ENCODE measurements around the gene SERP2.

The SERP2 gene

DNA sequence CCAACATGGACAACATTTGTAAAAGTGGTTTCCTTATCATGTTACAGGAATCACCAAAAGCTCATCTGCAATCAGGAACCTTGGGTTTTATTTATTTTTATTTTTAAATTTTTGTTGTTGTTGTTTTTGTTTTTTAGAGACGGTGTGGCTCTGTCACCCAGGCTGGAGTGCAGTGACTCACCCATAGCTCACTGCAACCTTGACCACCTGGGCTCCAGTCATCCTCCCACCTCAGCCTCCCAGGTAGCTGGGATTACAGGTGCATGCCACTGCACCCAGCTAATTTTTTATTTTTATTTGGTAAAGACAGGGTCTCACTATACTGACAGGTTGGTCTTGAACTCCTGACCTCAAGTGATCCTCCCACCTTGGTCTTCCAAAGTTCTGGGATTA is 13.6 kb upstream of the SERP2 start:
- DNase-seq, result no peak

DNA sequence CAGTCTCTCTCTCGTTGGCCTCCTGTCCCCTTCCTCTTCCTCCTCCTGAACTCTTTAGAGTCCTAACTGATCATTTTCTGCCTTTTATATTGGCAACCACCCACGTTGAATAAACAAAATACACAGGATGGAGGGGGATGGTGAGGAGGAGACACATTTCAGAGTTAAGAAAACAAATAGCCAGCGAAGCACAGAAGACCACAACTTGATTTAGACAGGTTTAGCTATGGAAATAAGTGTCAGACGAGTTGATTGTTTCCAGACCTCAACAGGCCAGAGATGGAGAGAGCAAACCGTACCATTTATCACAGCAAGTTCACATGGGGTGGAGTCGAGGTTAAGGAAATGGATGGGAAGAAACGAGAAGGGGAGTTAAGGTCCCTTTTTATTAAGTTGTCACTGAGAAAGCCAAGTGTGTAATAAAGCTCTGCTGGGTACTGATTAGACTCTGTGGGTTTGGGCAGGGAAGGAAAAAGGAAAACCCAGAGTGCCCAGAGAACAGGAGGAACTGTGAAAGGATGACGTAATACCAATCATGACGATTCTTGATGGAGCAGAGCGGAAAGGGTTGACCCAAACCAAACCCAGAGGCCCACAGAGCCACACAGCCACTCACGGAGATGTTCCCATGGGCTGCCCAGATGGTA is 11.1 kb upstream of the SERP2 start:
- no peak for DNase-seq

DNA sequence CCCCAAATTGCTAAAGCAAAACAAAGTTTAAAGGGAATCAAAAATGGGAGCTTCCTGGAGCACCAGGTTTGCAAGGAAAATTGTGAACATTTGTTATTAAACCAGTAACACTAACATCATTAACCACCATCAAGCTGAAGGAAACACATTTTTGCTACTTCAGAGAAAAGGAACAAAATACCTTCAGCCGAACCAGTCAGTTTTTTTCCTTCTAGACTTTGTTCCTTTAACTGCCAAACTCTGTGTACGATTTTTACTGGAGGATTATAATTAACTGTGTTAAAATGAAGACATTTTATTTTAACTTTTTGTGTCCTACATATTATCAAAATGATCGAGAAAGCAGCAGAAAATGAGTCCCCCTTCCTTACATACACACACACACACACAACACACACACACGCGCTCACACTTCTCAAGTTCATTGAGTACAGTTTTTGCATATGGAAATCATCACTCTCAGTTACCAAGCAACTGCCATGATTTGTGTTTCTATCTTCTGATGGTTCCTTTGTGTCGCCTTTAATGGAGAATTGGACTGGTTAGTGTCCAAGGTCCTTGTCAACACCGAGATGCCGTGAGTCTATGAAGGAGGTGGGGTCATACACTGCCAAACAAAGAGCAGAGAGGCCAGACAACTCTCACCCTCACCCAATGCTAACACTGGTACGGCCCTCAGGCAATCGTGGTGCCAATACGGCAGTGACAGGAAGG is 9.8 kb upstream of the SERP2 start:
- no peak for DNase-seq

DNA sequence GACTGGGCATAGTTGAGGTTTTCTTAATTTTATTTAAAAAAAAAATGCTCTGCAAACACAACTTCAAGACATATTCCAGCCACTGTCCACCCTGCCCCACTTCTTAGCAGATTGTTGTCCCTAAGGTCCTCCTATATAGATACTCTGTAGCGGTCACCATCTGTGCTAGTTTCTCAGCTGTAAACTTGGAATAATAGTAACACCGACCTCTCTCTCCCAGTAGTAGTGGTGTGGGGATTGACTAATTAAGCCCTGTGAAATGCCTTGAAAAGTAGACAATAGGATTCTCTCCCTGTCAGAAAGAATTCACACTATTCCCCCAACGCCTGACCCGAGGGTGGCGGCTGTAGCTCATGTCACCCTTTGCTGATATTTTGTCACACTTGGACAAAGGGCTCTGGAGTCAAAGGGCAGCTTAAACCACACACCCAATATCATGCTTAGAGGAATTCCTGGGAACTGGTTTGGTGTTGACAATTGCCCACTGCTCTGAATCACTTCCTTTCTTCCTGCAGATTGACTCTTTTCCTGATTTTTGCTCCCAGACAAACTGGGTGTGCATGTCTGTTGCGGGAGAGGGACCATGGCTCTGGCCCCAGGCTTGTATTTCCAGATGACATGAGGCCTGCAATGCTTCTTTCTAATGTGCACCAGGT is 9.2 kb upstream of the SERP2 start:
- DNase-seq, result no peak

DNA sequence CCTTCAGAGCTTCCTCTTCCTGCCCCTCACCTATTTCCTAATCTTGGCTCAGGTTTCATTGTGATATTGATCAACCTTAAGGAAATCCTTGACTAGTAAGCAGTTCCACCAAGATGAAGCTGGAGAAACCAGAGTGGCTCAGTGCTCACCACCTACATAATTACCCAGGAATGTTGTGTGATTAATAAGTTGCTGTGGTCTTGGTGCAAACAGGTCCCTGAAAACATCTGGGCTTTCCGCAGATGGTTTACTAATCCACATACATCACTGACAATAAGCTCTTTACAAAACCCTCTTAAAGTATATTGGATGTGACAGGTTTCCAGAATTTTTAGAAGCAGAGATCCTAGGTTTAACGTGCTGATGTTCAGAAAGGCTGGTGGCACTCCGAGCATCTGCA is 8.6 kb upstream of the SERP2 start:
- DNase-seq, result no peak

DNA sequence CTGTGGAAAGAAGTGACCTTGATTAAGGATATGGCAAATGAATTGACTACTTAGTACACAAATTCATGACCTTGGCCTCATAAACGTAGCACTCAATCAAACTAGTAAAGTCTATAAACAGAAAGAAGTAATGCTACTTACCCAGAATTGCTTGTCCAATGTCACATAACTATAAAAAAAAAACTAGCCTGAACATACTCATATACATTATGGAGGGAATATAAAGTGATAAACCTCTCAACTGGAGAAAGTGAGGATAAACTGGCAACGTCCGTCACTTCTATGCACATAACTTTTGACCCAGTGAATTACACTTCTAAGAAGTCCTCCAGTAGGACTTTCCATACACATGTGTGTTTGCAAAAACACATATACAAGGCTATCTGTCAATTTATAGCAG is 7.7 kb upstream of the SERP2 start:
- DNase-seq, result no peak

DNA sequence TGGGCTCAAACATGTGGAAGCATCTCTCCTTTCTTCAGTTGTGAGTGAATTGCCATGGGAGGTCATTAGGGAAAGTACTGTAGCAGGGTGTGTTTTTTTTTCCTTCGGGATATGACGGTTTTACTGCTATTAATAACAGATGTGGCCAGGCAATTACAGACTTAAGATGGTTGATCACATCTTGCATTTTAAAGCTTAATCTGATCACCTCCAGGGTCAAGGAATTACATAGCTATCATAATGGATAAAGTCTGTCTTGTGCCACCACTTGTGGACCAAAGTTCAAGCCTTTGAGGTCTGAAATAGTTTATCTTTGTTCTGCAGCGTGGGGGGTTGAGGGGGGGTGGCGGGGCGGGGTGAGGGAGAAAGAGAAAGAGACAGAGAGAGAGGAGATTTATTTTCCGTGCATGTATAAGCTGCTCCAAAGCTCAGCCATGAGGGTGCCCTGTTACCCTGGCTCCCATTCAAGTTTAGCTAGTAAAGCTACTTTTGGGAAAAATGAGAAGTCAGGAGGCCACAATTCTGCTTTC is 5.5 kb upstream of the SERP2 start:
- DNase-seq, result no peak

DNA sequence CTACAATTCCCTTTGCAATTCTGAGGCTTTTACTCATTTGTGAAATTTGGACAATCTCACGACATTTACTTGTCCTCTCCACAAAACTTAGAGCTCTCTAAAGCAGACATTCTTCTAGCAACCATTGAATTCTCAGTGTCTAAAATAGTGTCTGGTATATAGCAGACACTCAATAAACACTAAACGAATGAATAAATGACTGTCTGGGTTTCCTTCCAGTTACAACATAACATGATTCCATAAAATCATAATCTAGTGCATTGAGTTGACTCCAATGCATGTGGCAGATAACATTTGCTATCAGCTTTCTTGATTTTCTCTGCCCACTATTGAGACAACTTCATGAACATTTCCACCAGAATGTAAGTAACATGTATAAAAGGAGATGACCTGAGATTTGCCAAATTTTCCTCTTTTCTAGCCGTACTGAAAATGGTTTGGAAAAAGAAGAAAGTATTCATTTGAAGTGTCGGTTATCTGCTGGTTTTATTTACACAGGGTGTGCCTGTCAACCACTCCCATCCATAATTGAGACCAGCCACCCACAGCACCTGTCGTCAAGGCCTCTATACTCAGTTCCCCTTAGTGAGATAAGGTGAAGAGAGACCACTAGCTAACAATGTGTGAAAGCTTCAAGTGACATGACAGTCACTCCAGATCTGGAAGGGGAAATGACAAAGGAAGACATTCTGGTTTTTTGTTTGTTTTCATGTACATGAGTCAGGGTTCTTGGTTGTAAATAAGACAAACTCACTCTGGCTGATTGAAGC is 4.8 kb upstream of the SERP2 start:
- no peak for DNase-seq

DNA sequence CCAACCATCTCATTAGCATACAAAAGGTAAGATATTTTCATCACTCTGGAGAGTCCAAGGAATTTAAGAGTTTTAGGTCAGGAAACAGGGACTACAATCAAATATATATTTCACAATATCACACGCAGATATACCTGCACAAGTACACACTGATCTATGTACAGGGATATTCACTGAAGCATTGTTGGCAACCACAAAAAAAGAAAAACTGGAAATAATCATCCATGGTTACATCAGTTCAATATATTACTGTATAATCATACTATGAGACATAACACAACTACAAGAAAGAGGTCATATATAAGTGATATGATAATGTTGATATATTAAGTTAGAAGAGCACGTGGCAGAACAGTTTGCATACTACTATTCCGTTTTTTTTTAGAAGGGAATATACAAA is 2.2 kb upstream of the SERP2 start:
- DNase-seq, result no peak

DNA sequence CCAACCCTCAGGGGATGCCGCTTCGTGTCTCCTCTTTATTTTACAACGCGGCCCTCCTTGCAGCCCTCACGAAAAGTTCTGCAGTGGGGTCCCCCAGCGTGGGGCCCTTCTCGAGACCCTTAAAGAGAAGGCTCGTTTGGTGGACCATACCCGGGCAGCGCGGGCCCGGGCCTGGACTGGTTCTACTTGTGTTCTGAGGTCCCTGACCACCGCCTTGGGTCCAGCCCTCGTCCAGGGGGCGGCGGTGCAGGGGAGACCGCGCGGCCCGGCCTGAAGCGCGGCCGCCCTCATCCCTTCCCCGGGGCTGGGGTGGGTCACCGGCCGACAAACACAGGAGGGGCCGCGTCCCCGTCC is 400 bp upstream of the SERP2 start:
- no peak for DNase-seq

DNA sequence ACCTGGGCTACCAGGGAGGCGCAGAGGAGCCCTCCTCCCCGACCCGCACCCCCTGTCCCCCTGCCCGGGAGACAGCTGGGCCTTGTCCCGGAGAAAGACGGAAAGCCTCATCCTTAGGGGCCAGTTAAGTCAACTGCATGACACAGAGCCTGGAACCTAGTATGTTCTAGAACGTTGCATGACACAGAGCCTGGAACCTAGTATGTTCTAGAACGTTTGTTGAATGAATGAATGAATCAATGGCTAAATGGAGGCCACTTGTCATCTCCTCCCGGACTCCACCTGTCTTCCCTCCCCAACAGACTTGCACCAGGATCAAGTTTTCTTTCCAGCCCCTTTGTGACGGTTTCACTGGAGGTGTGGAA is 706 bp downstream of the SERP2 start:
- DNase-seq, result no peak

DNA sequence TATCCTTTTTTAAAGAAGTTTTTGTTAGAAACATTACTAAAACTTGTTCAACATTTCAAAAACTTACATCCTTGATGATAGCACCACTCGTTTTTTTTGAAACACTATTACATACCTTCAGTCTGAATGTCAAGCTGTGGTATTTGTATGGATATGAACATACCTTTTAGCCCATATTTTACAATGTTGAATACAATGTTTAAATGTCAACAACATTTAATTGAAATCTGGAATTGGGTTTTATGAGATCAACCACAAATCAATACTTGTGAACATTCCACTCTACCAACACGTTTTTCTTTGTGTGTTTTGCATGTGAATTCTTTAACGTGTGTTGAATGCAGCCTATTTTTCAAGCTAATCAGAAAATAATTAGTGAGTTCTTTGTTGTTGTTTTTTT is 4.7 kb downstream of the SERP2 start:
- no peak for DNase-seq

DNA sequence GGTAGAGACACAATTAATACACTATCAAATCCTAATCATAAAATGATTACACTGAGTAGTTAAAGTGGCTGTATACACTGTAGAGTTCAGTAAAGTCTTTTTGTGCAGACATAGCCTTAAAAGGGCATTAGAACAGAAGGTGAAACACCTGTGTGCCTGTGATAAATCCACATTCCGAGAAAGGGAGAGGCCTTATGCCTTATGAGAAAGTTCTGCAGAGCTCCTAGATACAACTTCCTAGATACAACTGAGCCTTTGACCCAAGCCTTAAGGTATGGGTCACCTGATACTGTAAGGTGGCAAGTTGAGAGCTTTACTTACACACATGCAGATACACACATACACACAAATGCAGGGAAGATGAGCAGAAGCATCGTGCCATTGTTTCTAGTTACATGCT is 6.3 kb downstream of the SERP2 start:
- no peak for DNase-seq

DNA sequence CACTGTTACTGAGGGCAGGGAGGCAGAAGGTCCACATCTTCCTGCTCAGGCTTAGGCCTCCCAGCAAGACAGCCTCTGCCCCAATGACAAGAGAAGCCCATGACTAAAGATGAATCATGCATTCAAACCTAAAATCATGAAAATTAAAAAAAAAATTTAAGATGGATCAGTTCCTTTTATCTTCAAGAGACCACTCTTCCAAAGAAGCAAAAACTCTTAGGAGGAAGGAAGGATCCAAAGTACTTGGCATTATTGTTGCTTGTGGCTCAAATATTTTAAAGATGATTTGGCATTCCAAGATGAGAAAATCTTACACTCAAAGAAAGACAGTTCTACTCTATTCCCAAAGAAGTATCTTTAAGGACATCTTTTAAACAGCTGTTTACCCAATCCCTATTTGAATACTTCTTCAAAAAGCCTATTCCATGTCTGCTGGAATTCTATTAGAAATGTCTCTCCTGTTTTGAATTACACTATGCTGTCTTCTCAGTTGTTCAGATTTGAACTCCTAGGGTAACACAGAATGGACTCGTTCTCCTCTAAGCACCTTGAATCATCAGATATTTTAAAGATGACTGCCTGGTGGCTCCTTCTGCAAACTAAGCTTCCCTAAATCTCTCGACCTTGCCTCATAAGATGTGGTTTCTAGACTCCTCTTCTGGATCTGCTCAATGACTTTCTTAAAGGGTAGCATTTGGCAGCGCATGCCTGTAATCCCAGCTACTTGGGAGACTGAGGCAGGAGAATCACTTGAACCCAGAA is 7.0 kb downstream of the SERP2 start:
- no peak for DNase-seq

DNA sequence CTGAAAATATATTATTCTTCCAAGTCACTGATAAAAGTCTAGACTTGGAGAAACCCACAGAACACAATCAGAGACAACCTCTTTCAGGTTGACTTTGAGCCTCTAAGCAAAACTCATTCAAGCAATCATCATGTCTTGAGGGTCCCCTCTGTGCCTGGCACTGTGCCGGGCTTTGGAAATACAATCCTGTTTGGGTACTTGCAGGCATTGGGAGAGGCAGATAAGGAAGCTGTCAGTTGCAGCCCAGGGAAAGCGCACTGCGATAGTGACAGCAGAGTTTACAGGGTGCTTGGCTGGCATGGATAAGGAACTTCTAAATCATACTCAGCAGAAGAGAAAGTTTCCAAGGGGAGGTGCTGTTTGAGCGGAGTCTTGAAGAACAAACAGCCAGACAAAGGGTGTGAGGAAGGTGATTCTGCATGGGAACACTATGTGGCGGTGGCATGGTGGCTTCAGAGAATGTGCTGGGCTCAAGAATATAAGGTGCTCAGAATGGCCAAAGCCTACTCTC is 9.1 kb downstream of the SERP2 start:
- no peak for DNase-seq

DNA sequence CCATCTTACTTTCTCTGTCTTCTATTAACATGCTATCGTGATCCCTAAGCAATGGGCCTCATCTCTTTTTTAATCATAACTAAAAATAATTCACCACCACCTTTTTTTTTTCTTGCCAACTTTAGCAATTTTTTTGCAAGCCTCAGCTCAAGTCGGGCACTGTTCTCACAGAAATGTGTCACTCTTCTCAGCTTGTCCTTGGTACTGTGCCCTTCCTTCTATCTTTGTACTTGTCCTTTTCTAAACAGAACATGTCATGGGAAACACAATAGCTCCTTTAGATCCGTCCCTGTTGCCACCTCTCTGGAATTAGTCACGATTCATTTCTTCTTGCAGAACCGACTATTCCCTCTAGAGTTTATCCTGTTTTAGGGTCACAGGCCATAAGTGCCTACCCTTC is 10.3 kb downstream of the SERP2 start:
- DNase-seq, result no peak

DNA sequence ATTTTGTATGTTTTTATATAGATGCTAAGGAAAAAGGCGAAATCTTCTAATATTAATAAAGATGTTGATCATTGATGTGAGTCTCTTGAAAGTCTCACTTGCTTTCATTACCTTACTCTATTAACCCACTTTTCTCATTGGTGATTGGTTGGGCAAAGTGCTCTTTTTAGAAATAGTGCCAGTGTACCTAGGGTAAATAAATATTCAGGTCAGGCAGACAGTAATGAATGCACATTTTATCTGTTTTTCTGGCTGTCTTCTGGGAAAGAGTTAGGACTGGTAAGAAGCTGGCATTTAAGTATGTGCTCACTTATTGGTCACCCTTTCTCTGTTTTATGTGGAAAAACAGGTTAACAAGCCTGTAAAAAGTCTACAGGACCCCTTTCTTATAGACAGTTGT is 11.2 kb downstream of the SERP2 start:
- no peak for DNase-seq

DNA sequence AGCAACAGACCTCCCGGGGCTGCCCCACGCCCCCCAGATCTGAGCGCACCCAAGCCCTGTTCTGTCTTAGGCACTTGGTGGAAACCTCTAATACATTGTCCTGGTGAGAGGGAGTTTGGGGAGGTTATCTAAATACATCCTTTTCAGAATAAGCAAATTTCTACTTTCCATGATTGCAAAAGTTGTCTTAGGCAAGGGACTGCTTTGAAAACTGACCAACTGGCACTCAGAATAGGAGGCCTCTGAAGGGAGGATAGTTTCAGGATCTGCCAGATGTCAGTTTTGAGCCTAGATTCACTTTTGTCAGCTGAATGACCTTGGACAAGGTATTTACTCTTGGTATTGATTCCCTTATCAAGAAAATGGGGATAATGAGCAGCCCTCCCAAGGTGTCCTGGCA is 11.8 kb downstream of the SERP2 start:
- no peak for DNase-seq

DNA sequence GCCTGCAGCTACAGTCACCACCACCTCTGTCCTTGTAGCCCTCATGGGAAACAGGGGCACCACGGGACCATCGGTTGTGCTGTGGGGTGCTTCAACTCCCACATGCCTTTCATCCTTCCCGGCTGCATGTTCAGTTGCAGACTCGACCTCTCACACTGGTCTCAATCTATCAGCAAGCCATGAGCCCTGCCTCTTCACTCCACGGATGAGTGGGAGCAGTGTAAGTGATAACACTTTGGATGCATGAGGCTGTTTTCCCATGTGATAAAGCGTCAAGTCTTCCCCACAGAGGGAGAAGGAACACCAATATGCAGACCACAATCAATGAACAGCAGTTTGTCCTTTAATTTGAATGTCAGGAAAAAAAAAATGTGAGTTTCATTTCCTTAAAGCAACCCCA is 12.2 kb downstream of the SERP2 start:
- no peak for DNase-seq

DNA sequence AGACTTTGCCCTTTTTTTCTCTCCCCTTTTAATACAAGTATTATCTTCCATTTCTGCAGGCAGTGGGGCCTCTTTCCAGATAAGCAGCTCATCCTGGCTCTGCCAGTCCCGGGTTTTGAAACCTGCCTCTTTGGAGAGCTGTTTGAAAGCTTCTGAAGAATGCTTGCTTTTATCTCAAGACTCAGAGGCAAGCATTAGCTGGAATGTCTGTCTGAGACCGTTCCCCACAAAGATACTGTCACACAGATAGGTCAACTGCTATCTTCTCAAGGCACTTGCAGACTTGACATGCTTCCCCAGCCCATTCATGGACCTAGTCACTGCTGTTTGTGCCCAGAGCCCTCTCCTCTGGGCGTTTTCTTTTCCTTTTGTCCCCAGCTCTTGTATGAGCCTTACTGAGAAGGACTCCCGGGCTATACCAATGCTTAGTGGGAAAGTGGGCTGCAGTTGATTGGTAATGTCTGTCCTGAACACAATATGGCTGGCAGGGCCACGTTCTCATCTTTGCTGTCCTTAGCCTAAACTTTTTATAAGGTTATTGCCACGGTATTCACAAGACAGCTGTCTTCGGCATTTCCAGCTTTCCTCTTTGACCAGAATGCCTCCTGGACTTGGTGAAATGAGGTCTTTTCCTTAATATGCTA is 13.4 kb downstream of the SERP2 start:
- no peak for DNase-seq

DNA sequence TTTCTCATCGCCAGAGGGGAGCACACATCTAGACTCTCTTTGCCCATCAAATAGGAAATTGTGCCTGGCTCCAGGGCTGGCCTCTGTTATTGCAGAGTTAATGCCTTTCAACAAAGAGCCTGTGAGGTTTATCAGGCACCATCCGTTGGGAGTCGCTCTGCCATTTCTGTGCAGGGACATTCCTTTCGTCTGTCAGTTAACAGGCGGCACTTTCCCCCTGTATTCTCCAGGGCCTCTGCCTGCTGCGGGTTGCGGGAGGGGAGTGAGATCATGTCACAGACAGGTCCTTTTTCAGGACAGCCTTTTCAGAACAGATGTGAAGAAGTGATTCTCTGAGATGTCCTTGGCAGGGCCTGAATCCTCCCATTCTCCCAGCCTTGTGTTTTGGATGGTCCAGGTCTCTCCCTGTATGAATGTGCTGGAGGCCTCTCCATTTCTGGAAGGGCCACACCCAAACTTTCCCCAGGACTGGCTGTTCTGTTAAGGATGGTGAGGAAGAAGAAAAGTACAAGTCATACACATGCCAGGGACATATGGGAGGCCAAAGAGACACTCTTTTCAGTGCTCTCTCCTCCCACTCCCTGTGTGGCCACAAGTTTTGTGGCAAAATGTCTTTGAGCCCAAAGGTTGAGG is 14.9 kb downstream of the SERP2 start:
- no peak for DNase-seq

All from activated CD8-positive, alpha-beta memory T cell treated with anti-CD3 and anti-CD28 coated beads for 24 hours (primary cell).